NCI-H526 (cell line): Measurements from ENCODE around the gene PEX7.
A peak's percentile ranks its signal among the peaks of the same experiment; 100 is the strongest.
"Not testable (repeated sequence)": the region's sequence is repeated elsewhere in the genome, so short reads cannot be mapped to it uniquely, and the experiment has no call there.

Experiments
- DNase-seq, 2 experiments: peaks; one replicate each; lab custom pipeline; 2025; lab: John Stamatoyannopoulos, UW

PEX7 gene

GRCh38 chr6:136895901-136896300 lies 73.5 kb downstream of the PEX7 start:
- DNase-seq, result no peak

GRCh38 chr6:136897071-136897470 lies 74.7 kb downstream of the PEX7 start:
- DNase-seq, result no peak

GRCh38 chr6:136901212-136901784 lies 78.9 kb downstream of the PEX7 start:
- DNase-seq, result no peak

GRCh38 chr6:136904477-136904876 lies 82.1 kb downstream of the PEX7 start:
- DNase-seq, result not testable (repeated sequence)

- no peak for DNase-seq
Observed at GRCh38 chr6:136914947-136915346, 92.6 kb downstream of the PEX7 start.

- no peak for DNase-seq
Observed at GRCh38 chr6:136918706-136919105, 96.3 kb downstream of the PEX7 start.

- DNase-seq, result no peak
Observed at GRCh38 chr6:136920216-136920615, 97.8 kb downstream of the PEX7 start.

- peak; percentile 2 to 38 for DNase-seq
Observed at GRCh38 chr6:136920671-136921380, 98.4 kb downstream of the PEX7 start.

- DNase-seq, result peak in 1 of 2 experiments; percentile 52
Observed at GRCh38 chr6:136921381-136921935, 99.1 kb downstream of the PEX7 start.

- DNase-seq, result peak in 1 of 2 experiments; percentile 66
Observed at GRCh38 chr6:136921936-136922684, 99.7 kb downstream of the PEX7 start, which contains the start of gene SLC35D3. TSS of gene SLC35D3 (plus strand) at chr6:136922301. CDS start at chr6:136922429, 128 bp downstream.

- DNase-seq, result peak in 1 of 2 experiments; percentile 66
Observed at GRCh38 chr6:136922685-136923006, 100.3 kb downstream of the PEX7 start.

- no peak for DNase-seq
Observed at GRCh38 chr6:136923116-136923953, 100.9 kb downstream of the PEX7 start.

- DNase-seq, result no peak
Observed at GRCh38 chr6:136923954-136924673, 101.7 kb downstream of the PEX7 start.

- DNase-seq, result no peak
Observed at GRCh38 chr6:136926383-136926782, 104.0 kb downstream of the PEX7 start.

GRCh38 chr6:136927292-136927691 lies 104.9 kb downstream of the PEX7 start:
- peak; percentile 1 to 25 for DNase-seq

- DNase-seq, result no peak
Observed at GRCh38 chr6:136930528-136930927, 108.1 kb downstream of the PEX7 start.

- DNase-seq, result no peak
Observed at GRCh38 chr6:136932599-136932998, 110.2 kb downstream of the PEX7 start.

GRCh38 chr6:136945072-136945471 lies 122.7 kb downstream of the PEX7 start:
- DNase-seq, result no peak

- DNase-seq, result no peak
Observed at GRCh38 chr6:136945711-136946121, 123.3 kb downstream of the PEX7 start.

GRCh38 chr6:136947037-136947436 lies 124.6 kb downstream of the PEX7 start:
- DNase-seq, result no peak

GRCh38 chr6:136949957-136950356 lies 127.6 kb downstream of the PEX7 start:
- DNase-seq, result not testable (repeated sequence)
